Measurements from ENCODE around the gene OR2A12.

GRCh38 chr7:144105211-144105610, 19.1 kb downstream of the OR2A12 start:
- TF ChIP-seq CTCF (IDR thresholded peaks at IDR 0.05; ENCODE audit: extremely low read depth in 1 of 2, insufficient read depth in 1 of 2, low read depth in 1 of 2, low read length in 2 of 2), result no peak
- no peak for TF ChIP-seq JUN (IDR thresholded peaks at IDR 0.05; ENCODE audit: borderline replicate concordance, insufficient read depth, insufficient read length, low read depth)
- no peak for TF ChIP-seq MAX (IDR thresholded peaks at IDR 0.05; ENCODE audit: insufficient read depth, insufficient read length)
- no peak for TF ChIP-seq POLR2A (IDR thresholded peaks at IDR 0.05; ENCODE audit: low read depth, low read length)
- TF ChIP-seq EZH2 (IDR thresholded peaks at IDR 0.05; ENCODE audit: borderline replicate concordance, low read depth, low read length, severe bottlenecking), result no peak
- TF ChIP-seq POLR2AphosphoS5 (IDR thresholded peaks at IDR 0.05; ENCODE audit: insufficient read depth, low read depth, low read length), result no peak

Measured in endothelial cell of umbilical vein (primary cell).